IMR-90 (cell line): ENCODE results near the gene C3orf70.

Experiments used
- BHLHE40 ChIP-seq: fragments of 150-350 bp; IDR thresholded peaks from 2 replicates; pipeline ENCODE4 v1.6.1; 2016; ENCODE audit warnings: mild to moderate bottlenecking, low read depth, low read length
- CEBPB ChIP-seq: IDR thresholded peaks from 2 replicates; pipeline ENCODE4 v1.6.1; 2012; ENCODE audit warnings: low read depth, low read length, improper control_type of control experiment
- CHD1 ChIP-seq: IDR thresholded peaks from 2 replicates; pipeline ENCODE4 v1.6.1; 2012; ENCODE audit warnings: low read depth, low read length, improper control_type of control experiment
- MAZ ChIP-seq: IDR thresholded peaks from 2 replicates; pipeline ENCODE4 v1.6.1; 2012; ENCODE audit warnings: low read depth, mild to moderate bottlenecking, low read length, improper control_type of control experiment, moderate library complexity, borderline replicate concordance
- POLR2A ChIP-seq: IDR thresholded peaks from 2 replicates; pipeline ENCODE4 v1.6.1; 2012; ENCODE audit warnings: mild to moderate bottlenecking, low read depth, low read length
- RAD21 ChIP-seq: IDR thresholded peaks from 2 replicates; pipeline ENCODE4 v1.6.1; 2012; ENCODE audit warnings: low read length, improper control_type of control experiment
- RCOR1 ChIP-seq: IDR thresholded peaks from 2 replicates; pipeline ENCODE4 v1.6.1; 2012; ENCODE audit warnings: mild to moderate bottlenecking, low read length, improper control_type of control experiment; ENCODE audit not compliant: insufficient replicate concordance
- RFX5 ChIP-seq: IDR thresholded peaks from 2 replicates; pipeline ENCODE4 v1.8.0; 2012; ENCODE audit warnings: low read depth, mild to moderate bottlenecking, low read length, moderate library complexity
- TF ChIP-seq, protein P1 (sequence below): conservative IDR thresholded peaks from 2 replicates; pipeline ENCODE4 v1.5.1; 2012; ENCODE audit warnings: mild to moderate bottlenecking, low read depth, low read length, improper control_type of control experiment
- TF ChIP-seq, protein P2 (sequence below): fragments of 150-350 bp; IDR thresholded peaks from 2 replicates; pipeline ENCODE4 v1.6.1; 2017; ENCODE audit warnings: mild to moderate bottlenecking, antibody characterized with exemption, low read length, low read depth

DNA sequence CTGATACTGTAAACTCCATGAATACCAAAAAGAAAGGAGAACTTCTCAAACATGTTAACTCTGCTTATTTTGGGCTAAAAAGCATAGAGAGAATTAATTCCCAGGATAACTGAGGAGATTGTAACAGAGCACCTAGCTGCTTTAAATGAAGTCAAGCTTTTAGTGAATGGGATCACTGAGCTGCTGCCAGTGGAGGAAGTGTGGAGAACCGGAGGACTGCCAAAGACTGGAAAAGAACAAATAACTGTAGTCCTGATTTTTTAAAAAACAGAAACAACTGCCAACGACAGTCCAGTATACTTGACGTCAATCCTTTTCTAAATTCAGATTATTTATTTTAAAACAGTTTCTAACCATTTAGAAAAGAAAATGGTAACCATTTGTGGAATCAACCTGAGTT is 3.3 kb downstream of the C3orf70 start:
- TF ChIP-seq POLR2A (no peak), RFX5 (no peak), RCOR1 (no peak), CHD1 (no peak), BHLHE40 (no peak), MAZ (no peak), CEBPB (no peak), RAD21 (no peak)
- TF ChIP-seq, protein P1, sequence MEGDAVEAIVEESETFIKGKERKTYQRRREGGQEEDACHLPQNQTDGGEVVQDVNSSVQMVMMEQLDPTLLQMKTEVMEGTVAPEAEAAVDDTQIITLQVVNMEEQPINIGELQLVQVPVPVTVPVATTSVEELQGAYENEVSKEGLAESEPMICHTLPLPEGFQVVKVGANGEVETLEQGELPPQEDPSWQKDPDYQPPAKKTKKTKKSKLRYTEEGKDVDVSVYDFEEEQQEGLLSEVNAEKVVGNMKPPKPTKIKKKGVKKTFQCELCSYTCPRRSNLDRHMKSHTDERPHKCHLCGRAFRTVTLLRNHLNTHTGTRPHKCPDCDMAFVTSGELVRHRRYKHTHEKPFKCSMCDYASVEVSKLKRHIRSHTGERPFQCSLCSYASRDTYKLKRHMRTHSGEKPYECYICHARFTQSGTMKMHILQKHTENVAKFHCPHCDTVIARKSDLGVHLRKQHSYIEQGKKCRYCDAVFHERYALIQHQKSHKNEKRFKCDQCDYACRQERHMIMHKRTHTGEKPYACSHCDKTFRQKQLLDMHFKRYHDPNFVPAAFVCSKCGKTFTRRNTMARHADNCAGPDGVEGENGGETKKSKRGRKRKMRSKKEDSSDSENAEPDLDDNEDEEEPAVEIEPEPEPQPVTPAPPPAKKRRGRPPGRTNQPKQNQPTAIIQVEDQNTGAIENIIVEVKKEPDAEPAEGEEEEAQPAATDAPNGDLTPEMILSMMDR: no peak
- TF ChIP-seq, protein P2, sequence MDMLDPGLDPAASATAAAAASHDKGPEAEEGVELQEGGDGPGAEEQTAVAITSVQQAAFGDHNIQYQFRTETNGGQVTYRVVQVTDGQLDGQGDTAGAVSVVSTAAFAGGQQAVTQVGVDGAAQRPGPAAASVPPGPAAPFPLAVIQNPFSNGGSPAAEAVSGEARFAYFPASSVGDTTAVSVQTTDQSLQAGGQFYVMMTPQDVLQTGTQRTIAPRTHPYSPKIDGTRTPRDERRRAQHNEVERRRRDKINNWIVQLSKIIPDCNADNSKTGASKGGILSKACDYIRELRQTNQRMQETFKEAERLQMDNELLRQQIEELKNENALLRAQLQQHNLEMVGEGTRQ: no peak
